Upper lobe of right lung (tissue), 1 donor: ENCODE data around the gene XPO1. TPM values are rescaled to one million over a fixed set of nuclear protein-coding genes. Genes with fewer than 3 reads are reported as not detected.

Experiments
- ATAC-seq: fragments of 200-7000 bp; cut with Tn5 transposase; one replicate; pipeline ENCODE4 v1.9.1; 2020; ENCODE audit warnings: mild to moderate bottlenecking, moderate library complexity
- DNase-seq: peaks from one replicate; pipeline ENCODE4 v3.0.0-alpha.2; 2020
- H3K27ac ChIP-seq: fragments of 200-600 bp; one replicate; pipeline ENCODE4 v1.8.0; 2022
- H3K27me3 ChIP-seq: fragments of 200-600 bp; one replicate; pipeline ENCODE4 v1.8.0; 2022; ENCODE audit warnings: mild to moderate bottlenecking
- H3K36me3 ChIP-seq: fragments of 200-600 bp; one replicate; pipeline ENCODE4 v1.8.0; 2022
- H3K4me1 ChIP-seq: fragments of 200-600 bp; one replicate; pipeline ENCODE4 v1.8.0; 2022
- H3K4me3 ChIP-seq: fragments of 200-600 bp; one replicate; pipeline ENCODE4 v1.8.0; 2022; ENCODE audit warnings: mild to moderate bottlenecking
- H3K9me3 ChIP-seq: fragments of 200-600 bp; one replicate; pipeline ENCODE4 v1.8.0; 2022
- CTCF ChIP-seq: fragments of 200-600 bp; IDR thresholded peaks from one replicate; pipeline ENCODE4 v1.8.0; 2022; ENCODE audit warnings: antibody characterized with exemption
- intact Hi-C: fragments of 100-400 bp; cut with DNase I; formaldehyde crosslinking; loops from one replicate; pipeline ENCODE4 v1.11.0; 2022
- total RNA-seq: library from RNA; stranded (reverse); fragmentation: NEBNext Ultra II Directional; extraction: Animal tissue kit (Norgen Biotek cat#: 25700); gene quantifications from one replicate; pipeline ENCODE4 v1.2.1, GENCODE V29; 2021
- donor health status: DM: no; HTN: yes; CAD: no; lungs with severe emphysema.

The XPO1 gene
- total RNA-seq, 1 donor from 2014 or later, result 98.9 TPM

- H3K36me3 ChIP-seq, result peaks cover 15% of the 10 kb centered on the region
- H3K27me3 ChIP-seq, result no peaks in the 10 kb centered on the region
- intact Hi-C loops, result no loop called here
- no peaks in the 10 kb centered on the region for H3K9me3 ChIP-seq
- no peak overlapping the region for H3K27ac ChIP-seq
- peaks cover 33% of the 10 kb centered on the region for H3K4me1 ChIP-seq
- H3K4me3 ChIP-seq, result no peak overlapping the region
- DNase-seq (no peak), ATAC-seq (no peak)
- TF ChIP-seq CTCF, result no peak
Measured at GRCh38 chr2:61530749-61531148, 7.4 kb downstream of the XPO1 start.

DNA sequence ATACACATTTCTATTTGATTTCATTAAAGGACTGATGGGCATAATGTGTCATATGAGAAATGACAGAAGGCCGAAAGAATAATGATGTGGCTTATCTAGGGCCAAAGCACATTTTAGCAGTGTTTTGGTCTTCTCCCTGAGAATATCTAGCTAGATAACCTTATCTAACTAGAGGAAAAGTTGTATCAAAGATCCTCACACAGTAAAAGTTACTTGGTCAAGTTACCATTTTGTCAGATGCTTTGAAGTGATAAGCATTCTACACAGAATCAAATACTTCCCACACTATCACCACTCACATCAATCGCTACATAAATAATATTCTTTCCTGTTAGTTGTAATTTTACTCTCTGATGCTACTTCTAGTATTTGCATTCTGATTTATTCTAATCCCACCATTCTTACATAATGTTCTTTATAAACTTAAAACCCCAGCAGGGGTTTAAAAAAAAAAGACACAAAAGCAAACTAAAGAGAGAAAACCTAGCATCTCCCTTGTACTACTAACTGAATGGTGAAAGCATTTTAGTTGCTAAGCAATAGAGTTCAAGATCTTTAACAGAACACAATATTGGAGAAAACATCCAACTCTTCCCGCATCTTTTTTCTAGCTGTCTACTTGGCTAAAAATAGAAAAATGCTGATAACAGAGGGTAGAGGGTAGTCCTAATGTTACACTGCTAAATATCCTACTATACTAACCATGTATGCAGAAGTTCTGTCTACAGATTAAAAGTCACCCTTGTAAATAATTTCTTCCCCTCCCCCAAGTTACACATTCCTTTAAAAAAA lies 8.0 kb downstream of the XPO1 start:
- H3K27ac ChIP-seq, result no peak overlapping the region
- intact Hi-C loops, result no loop called here
- no peak for ATAC-seq

GRCh38 chr2:61520261-61520660 lies 17.9 kb downstream of the XPO1 start:
- intact Hi-C loops, result no loop called here
- H3K27ac ChIP-seq, result no peak overlapping the region
- no peak for TF ChIP-seq CTCF
- no peaks in the 10 kb centered on the region for H3K9me3 ChIP-seq
- peaks cover 73% of the 10 kb centered on the region for H3K36me3 ChIP-seq
- H3K4me1 ChIP-seq, result no peaks in the 10 kb centered on the region
- H3K4me3 ChIP-seq, result no peak overlapping the region
- no peaks in the 10 kb centered on the region for H3K27me3 ChIP-seq
- no peak for DNase-seq
- no peak for ATAC-seq

More for the DNA sequence above, 8.0 kb downstream of the XPO1 start:
- Histone ChIP-seq H3K27me3 (no peaks in the 10 kb centered on the region), H3K36me3 (peaks cover 20% of the 10 kb centered on the region), H3K4me1 (peaks cover 31% of the 10 kb centered on the region), H3K9me3 (no peaks in the 10 kb centered on the region), H3K4me3 (no peak overlapping the region)
- no peak for TF ChIP-seq CTCF
- DNase-seq, result no peak

DNA sequence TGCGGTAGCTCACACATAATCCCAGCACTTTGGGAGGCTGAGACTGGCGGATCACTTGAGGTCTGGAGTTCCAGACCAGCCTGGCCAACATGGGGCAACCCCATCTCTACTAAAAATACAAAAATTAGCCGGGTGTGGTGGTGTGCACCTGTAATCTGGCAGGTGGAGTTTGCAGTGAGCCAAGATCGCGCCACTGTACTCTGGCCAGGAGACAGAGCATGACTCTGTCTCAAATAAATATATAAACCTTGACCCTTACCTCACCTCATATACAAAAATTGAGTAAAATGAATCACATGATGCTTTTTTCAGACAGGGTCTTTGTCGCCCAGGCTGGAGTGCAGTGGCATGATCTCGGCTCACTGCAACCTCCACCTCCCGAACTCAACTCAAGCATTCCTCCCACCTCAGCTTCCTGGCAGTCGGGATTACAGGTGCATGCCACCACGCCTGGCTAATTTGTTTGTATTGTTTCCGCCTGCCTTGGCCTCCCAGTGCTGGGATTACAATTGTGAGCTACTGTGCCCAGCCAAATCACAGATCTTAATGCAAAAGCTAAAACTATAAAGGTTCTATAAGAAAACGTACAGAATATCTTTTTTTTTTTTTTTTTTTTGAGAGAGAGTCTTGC lies 25.3 kb downstream of the XPO1 start:
- Histone ChIP-seq H3K4me1 (peaks cover 5% of the 10 kb centered on the region), H3K36me3 (peaks cover 81% of the 10 kb centered on the region), H3K4me3 (no peak overlapping the region), H3K9me3 (no peaks in the 10 kb centered on the region), H3K27ac (no peak overlapping the region), H3K27me3 (no peaks in the 10 kb centered on the region)
- DNase-seq (no peak), ATAC-seq (no peak)
- TF ChIP-seq CTCF, result no peak
- intact Hi-C loops, result no loop called here

DNA sequence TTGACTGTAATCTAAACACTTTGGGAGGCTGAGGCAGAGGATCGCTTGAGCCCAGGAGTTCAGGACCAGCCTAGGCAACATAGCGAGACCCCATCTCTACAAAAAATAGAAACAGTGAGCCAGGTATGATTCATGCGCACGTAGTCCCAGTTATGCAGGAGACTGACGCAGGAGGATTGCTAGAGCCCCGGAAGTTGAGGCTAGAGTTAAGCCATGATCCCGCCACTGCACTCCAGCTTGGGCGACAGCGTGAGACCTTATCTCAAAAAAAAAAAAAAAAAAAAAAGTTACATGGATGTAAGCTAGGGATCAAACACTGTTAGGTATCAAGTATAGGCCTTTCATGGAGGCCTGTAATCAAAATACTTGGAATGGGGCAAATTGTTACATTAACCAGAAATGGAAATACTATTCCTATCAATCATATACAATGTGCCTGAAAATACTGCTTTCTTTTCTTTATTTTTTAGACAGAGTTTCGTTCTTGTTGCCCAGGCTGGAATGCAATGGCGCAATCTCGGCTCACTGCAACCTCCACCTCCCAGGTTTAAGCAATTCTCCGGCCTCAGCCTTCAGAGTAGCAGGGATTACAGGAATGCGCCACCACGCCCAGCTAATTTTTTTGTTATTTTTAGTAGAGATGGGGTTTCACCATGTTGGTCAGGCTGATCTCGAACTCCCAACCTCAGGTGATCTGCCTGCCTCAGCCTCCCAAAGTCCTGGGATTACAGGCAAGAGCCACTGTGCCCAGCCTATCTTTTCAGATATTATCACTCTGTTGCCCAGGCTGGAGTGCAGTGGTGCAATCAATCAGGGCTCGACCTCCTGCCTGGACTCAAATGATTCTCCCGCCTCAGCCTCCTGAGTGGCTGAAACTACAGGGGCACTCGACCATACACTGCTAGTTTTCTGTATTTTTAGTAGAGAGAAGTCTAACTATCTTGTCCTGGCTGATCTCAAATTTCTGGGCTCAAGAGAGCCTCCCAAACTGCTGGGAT lies 27.2 kb downstream of the XPO1 start:
- H3K4me1 ChIP-seq, result peaks cover 5% of the 10 kb centered on the region
- intact Hi-C loops, result no loop called here
- H3K9me3 ChIP-seq, result no peaks in the 10 kb centered on the region
- no peaks in the 10 kb centered on the region for H3K27me3 ChIP-seq
- ATAC-seq (no peak), DNase-seq (no peak)
- H3K36me3 ChIP-seq, result peaks cover 74% of the 10 kb centered on the region
- TF ChIP-seq CTCF, result no peak
- H3K4me3 ChIP-seq, result no peak overlapping the region
- H3K27ac ChIP-seq, result no peak overlapping the region
